SU-DHL-6 (cell line): ENCODE results near the gene SCARB1.

ENCODE experiments used
- H2AFZ ChIP-seq: fragments of 200-600 bp; sonication (generic); 2 replicates; pipeline ENCODE4 v1.6.1; 2014; ENCODE audit warnings: low read depth, mild to moderate bottlenecking, moderate library complexity, mixed read lengths, antibody characterized with exemption, low read length; ENCODE audit not compliant: severe bottlenecking
- H3F3A ChIP-seq: fragments of 200-600 bp; shearing (Covaris generic); 2 replicates; pipeline ENCODE4 v1.6.0; 2016; ENCODE audit warnings: antibody characterized with exemption, mild to moderate bottlenecking; ENCODE audit not compliant: insufficient read depth
- H3K27ac ChIP-seq: fragments of 200-600 bp; sonication (generic); 2 replicates; pipeline ENCODE4 v1.5.1; 2016; ENCODE audit warnings: low read depth, mild to moderate bottlenecking, low read length, moderate library complexity, mixed read lengths
- H3K27me3 ChIP-seq: fragments of 200-600 bp; sonication (generic), shearing (Covaris generic); 2 replicates; pipeline ENCODE4 v1.6.0; 2014; ENCODE audit warnings: mild to moderate bottlenecking, low read length
- H3K36me3 ChIP-seq: fragments of 200-600 bp; sonication (generic); 2 replicates; pipeline ENCODE4 v1.6.1; 2014; ENCODE audit warnings: mild to moderate bottlenecking, low read length, mixed read lengths
- H3K4me2 ChIP-seq: fragments of 300-600, 200-600 bp; shearing (Covaris generic), sonication (generic); 2 replicates; pipeline ENCODE4 v1.6.0; 2014; ENCODE audit warnings: low read length, low read depth, mild to moderate bottlenecking; ENCODE audit not compliant: poor library complexity, severe bottlenecking
- H3K4me3 ChIP-seq: fragments of 200-600 bp; sonication (generic); 2 replicates; pipeline ENCODE4 v1.5.1; 2014; ENCODE audit warnings: antibody characterized with exemption, low read length, mild to moderate bottlenecking, mixed read lengths; ENCODE audit not compliant: insufficient read depth, poor library complexity, severe bottlenecking
- H3K79me2 ChIP-seq: fragments of 200-600 bp; sonication (generic); 2 replicates; pipeline ENCODE4 v1.6.1; 2014; ENCODE audit warnings: mild to moderate bottlenecking, low read length, moderate library complexity; ENCODE audit not compliant: insufficient read depth
- H3K9ac ChIP-seq: fragments of 200-600 bp; sonication (generic); 2 replicates; pipeline ENCODE4 v1.7.0; 2014; ENCODE audit warnings: mild to moderate bottlenecking, low read length
- H3K9me2 ChIP-seq: fragments of 200-600 bp; sonication (generic); replicated peaks from 2 replicates; pipeline ENCODE4 v1.6.1; 2014; ENCODE audit warnings: low read length; ENCODE audit not compliant: insufficient read depth
- H3K9me3 ChIP-seq: fragments of 200-600 bp; sonication (generic); 2 replicates; pipeline ENCODE4 v1.6.1; 2014; ENCODE audit warnings: low read length, mixed read lengths; ENCODE audit not compliant: insufficient read depth
- H4K20me1 ChIP-seq: fragments of 200-600 bp; sonication (generic); 2 replicates; pipeline ENCODE4 v1.6.1; 2014; ENCODE audit warnings: low read depth, mild to moderate bottlenecking, antibody characterized with exemption, low read length, moderate library complexity, mixed read lengths
- EZH2phosphoT487 ChIP-seq: fragments of 200-600 bp; sonication (generic), shearing (Covaris generic); conservative IDR thresholded peaks from 2 replicates; pipeline ENCODE4 v1.6.1; 2018; ENCODE audit warnings: mild to moderate bottlenecking, antibody characterized with exemption, low read length, moderate library complexity, mixed read lengths
- TF ChIP-seq, protein P1 (sequence below): fragments of 200-600 bp; sonication (generic); IDR thresholded peaks from one replicate; pipeline ENCODE4 v1.5.1; 2017; ENCODE audit warnings: antibody characterized with exemption, mild to moderate bottlenecking, low read length, moderate library complexity; ENCODE audit not compliant: insufficient read depth, poor library complexity, severe bottlenecking

The SCARB1 gene

DNA sequence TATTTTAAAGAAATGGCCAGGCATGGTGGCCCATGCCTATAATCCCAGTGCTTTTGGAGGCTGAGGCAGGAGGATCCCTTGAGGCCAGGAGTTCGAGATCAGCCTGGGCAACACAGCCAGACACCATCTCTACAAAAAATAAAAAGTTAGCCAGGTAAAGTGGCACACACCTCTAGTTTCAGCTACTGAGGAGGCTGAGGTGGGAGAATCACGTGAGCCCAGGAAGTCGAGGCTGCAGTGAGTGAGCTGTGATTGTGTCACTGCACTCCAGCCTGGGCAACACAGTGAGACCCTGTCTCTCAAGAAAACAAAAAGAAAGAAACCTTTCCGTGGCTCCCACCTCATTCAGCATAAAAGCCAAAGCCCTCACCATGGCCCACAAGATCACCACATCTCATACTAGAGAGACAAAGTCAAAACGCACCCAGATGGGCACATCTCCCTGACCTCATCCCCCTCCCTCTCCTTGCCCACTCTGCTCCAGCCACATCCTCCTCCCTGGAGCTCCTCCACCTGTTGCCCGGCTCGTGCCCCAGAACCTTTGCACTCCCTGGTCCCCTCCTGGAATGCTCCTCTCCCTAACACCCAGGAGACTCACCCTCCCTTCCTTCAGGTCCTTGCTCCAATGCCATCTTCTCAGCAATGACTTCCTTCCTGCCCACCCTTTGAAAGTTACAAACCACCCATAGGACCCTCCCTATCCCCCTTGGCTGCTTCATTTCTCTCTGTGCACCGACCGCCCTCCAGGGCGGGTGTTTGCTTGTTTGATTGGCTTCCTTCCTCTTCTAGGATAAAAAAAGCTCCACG is 4.8 kb upstream of the SCARB1 start:
- Histone ChIP-seq H3K9me3 (no peaks in the 10 kb centered on the region), H3K4me3 (no peak overlapping the region), H4K20me1 (no peaks in the 10 kb centered on the region)

DNA sequence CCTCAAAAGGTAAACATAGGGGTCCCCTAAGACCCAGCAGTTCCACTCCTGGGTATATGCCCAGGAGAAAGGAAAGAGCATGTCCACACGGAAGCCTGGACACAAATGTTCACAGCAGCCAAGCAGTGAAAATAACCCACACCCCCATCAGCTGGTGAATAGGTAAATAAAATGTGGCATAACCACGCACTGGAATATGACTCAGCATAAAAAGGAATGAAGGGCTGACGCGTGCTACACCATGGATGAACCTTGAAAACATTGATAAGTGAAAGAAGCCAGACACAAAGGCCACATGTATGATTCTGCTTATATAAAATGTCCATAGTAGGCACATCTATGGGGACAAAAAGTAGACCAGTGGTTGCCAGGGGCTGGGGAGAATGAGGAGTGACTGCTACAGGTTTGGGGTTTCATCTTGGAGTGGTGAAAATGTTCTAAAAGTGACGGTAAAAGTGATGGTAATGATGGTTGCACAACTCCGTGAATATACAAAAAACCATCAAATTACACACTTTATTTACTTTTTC is 3.8 kb upstream of the SCARB1 start:
- Histone ChIP-seq H4K20me1 (no peaks in the 10 kb centered on the region), H3K9ac (no peak overlapping the region), H3F3A (no peaks in the 10 kb centered on the region), H3K27ac (no peak overlapping the region), H3K9me2 (no peaks in the 10 kb centered on the region), H3K4me2 (no peak overlapping the region), H3K36me3 (no peaks in the 10 kb centered on the region), H3K4me3 (no peak overlapping the region), H3K27me3 (no peaks in the 10 kb centered on the region), H3K79me2 (no peaks in the 10 kb centered on the region), H2AFZ (no peak overlapping the region), H3K9me3 (no peaks in the 10 kb centered on the region)
- no peak for TF ChIP-seq EZH2phosphoT487

More for the DNA sequence above, 4.8 kb upstream of the SCARB1 start:
- Histone ChIP-seq H3K4me2 (no peak overlapping the region), H3K9ac (no peak overlapping the region), H3F3A (no peaks in the 10 kb centered on the region), H3K36me3 (no peaks in the 10 kb centered on the region), H3K79me2 (no peaks in the 10 kb centered on the region), H3K9me2 (no peaks in the 10 kb centered on the region), H2AFZ (no peak overlapping the region), H3K27me3 (no peaks in the 10 kb centered on the region), H3K27ac (no peak overlapping the region)
- no peak for TF ChIP-seq EZH2phosphoT487
- TF ChIP-seq, protein P1, sequence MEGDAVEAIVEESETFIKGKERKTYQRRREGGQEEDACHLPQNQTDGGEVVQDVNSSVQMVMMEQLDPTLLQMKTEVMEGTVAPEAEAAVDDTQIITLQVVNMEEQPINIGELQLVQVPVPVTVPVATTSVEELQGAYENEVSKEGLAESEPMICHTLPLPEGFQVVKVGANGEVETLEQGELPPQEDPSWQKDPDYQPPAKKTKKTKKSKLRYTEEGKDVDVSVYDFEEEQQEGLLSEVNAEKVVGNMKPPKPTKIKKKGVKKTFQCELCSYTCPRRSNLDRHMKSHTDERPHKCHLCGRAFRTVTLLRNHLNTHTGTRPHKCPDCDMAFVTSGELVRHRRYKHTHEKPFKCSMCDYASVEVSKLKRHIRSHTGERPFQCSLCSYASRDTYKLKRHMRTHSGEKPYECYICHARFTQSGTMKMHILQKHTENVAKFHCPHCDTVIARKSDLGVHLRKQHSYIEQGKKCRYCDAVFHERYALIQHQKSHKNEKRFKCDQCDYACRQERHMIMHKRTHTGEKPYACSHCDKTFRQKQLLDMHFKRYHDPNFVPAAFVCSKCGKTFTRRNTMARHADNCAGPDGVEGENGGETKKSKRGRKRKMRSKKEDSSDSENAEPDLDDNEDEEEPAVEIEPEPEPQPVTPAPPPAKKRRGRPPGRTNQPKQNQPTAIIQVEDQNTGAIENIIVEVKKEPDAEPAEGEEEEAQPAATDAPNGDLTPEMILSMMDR, result no peak

DNA sequence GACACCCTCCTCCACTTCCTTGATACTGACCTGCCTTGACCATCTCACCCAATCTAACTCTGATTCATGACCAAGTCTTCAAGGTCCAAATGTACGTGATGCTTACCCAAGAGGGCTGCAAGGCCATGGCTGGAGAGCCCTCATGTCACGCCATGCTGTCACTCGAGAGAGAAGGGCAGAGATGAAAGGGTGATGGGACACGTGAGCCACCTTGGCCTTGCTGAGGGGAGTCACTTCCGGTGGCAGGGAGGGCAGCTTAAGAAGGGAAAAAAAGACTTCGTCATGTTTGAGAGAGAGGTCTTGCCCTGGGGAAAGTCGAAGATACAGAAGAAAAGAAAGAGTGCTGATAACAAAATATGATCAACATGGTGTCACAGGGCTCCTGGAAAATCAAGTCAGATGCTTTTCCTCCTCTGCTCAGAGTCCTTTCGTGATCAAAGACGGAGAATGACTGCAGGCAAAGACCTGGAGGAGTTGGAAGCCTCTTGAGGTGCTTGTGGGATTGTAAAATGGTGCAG is 3.3 kb upstream of the SCARB1 start:
- Histone ChIP-seq H3K4me3 (no peak overlapping the region), H3K9ac (no peak overlapping the region), H3K36me3 (no peaks in the 10 kb centered on the region), H3K4me2 (no peak overlapping the region), H3F3A (no peaks in the 10 kb centered on the region), H2AFZ (no peak overlapping the region), H4K20me1 (no peaks in the 10 kb centered on the region), H3K9me3 (no peaks in the 10 kb centered on the region), H3K9me2 (no peaks in the 10 kb centered on the region), H3K27ac (no peak overlapping the region), H3K27me3 (no peaks in the 10 kb centered on the region), H3K79me2 (no peaks in the 10 kb centered on the region; the same call in 1 of the 2 replicates)
- TF ChIP-seq, protein P1, result no peak
- TF ChIP-seq EZH2phosphoT487, result no peak
